WERI-Rb-1 (cell line): ENCODE data around the gene PIAS4.

Source experiments
- DNase-seq: peaks from one replicate; pipeline ENCODE4 v3.0.0-alpha.2; 2020
- H3K27ac ChIP-seq: fragments of 250-450 bp; sonication (Bioruptor Pico); 2 replicates; pipeline ENCODE4 v1.5.1; 2020; ENCODE audit warnings: mild to moderate bottlenecking, moderate library complexity
- H3K27me3 ChIP-seq: fragments of 250-450 bp; sonication (Bioruptor Pico); 2 replicates; pipeline ENCODE4 v1.5.1; 2021; ENCODE audit warnings: mild to moderate bottlenecking, low read depth, moderate library complexity; ENCODE audit not compliant: insufficient read depth, severe bottlenecking
- H3K36me3 ChIP-seq: fragments of 250-450 bp; sonication (Bioruptor Pico); 2 replicates; pipeline ENCODE4 v1.5.1; 2020; ENCODE audit warnings: mild to moderate bottlenecking, moderate library complexity
- H3K4me3 ChIP-seq: 2 replicates; pipeline ENCODE4 v1.5.1; 2011; ENCODE audit warnings: low read depth, mild to moderate bottlenecking, control low read depth, low read length
- H3K9me3 ChIP-seq: fragments of 250-450 bp; sonication (Bioruptor Pico); 2 replicates; pipeline ENCODE4 v1.5.1; 2021; ENCODE audit warnings: mild to moderate bottlenecking, moderate library complexity; ENCODE audit not compliant: severe bottlenecking
- CTCF ChIP-seq: IDR thresholded peaks from 2 replicates; pipeline ENCODE4 v1.5.1; 2011; ENCODE audit warnings: low read depth, mild to moderate bottlenecking, control low read depth, inconsistent platforms, low read length

Gene PIAS4

GRCh38 chr19:3980353-3981251 lies 26.9 kb upstream of the PIAS4 start:
- peaks cover 94% of the 10 kb centered on the region for H3K36me3 ChIP-seq
- no peak overlapping the region for H3K27ac ChIP-seq
- no peak for TF ChIP-seq CTCF
- no peaks in the 10 kb centered on the region for H3K9me3 ChIP-seq
- no peak for DNase-seq
- H3K4me3 ChIP-seq = no peak overlapping the region
- no peaks in the 10 kb centered on the region for H3K27me3 ChIP-seq

GRCh38 chr19:3981373-3981735 lies 26.2 kb upstream of the PIAS4 start:
- Histone ChIP-seq H3K4me3 (no peak overlapping the region), H3K27me3 (no peaks in the 10 kb centered on the region), H3K36me3 (peaks cover 86% of the 10 kb centered on the region), H3K9me3 (no peaks in the 10 kb centered on the region), H3K27ac (no peak overlapping the region)
- no peak for DNase-seq
- no peak for TF ChIP-seq CTCF

- Histone ChIP-seq H3K4me3 (no peak overlapping the region), H3K27me3 (no peaks in the 10 kb centered on the region), H3K27ac (no peak overlapping the region), H3K9me3 (no peaks in the 10 kb centered on the region), H3K36me3 (peaks cover 80% of the 10 kb centered on the region)
- DNase-seq = no peak
- no peak for TF ChIP-seq CTCF
Measured at GRCh38 chr19:3981736-3982681, 25.5 kb upstream of the PIAS4 start.

- no peak overlapping the region for H3K4me3 ChIP-seq
- H3K27me3 ChIP-seq = no peaks in the 10 kb centered on the region
- H3K36me3 ChIP-seq = peaks cover 71% of the 10 kb centered on the region
- H3K9me3 ChIP-seq = no peaks in the 10 kb centered on the region
- peak overlapping the region; percentile 95; the same call in 1 of the 2 replicates for H3K27ac ChIP-seq
- no peak for DNase-seq
- TF ChIP-seq CTCF = no peak
Measured at GRCh38 chr19:3982701-3983541, 24.6 kb upstream of the PIAS4 start.

GRCh38 chr19:3983542-3983914 lies 24.0 kb upstream of the PIAS4 start:
- H3K27ac ChIP-seq = peak overlapping the region; percentile 95
- no peaks in the 10 kb centered on the region for H3K27me3 ChIP-seq
- no peak for TF ChIP-seq CTCF
- H3K36me3 ChIP-seq = peaks cover 65% of the 10 kb centered on the region
- DNase-seq = no peak
- no peaks in the 10 kb centered on the region for H3K9me3 ChIP-seq
- H3K4me3 ChIP-seq = no peak overlapping the region
